ENCODE data around the gene SDF4.

The SDF4 gene

GRCh38 chr1:1242461-1243265 is 10.9 kb upstream of the SDF4 start:
- no peak for DNase-seq (ENCODE audit: low spot score)

GRCh38 chr1:1241588-1242219 is 9.9 kb upstream of the SDF4 start:
- DNase-seq (ENCODE audit: low spot score): no peak

- DNase-seq (ENCODE audit: low spot score): no peak
Measured at GRCh38 chr1:1240822-1241587, 9.2 kb upstream of the SDF4 start.

- DNase-seq (ENCODE audit: low spot score): no peak
Measured at GRCh38 chr1:1240348-1240732, 8.5 kb upstream of the SDF4 start.

GRCh38 chr1:1239614-1240347 is 8.0 kb upstream of the SDF4 start:
- DNase-seq (ENCODE audit: low spot score): no peak

GRCh38 chr1:1239227-1239613 is 7.4 kb upstream of the SDF4 start:
- no peak for DNase-seq (ENCODE audit: low spot score)

- no peak for DNase-seq (ENCODE audit: low spot score)
Measured at GRCh38 chr1:1238702-1239178, 6.9 kb upstream of the SDF4 start.

- DNase-seq (ENCODE audit: low spot score): no peak
Measured at GRCh38 chr1:1237874-1238701, 6.3 kb upstream of the SDF4 start.

- DNase-seq (ENCODE audit: low spot score): no peak
Measured at GRCh38 chr1:1236945-1237873, 5.4 kb upstream of the SDF4 start.

GRCh38 chr1:1236176-1236763 is 4.5 kb upstream of the SDF4 start:
- DNase-seq (ENCODE audit: low spot score): no peak

GRCh38 chr1:1235016-1235744 is 3.4 kb upstream of the SDF4 start:
- DNase-seq (ENCODE audit: low spot score): no peak

GRCh38 chr1:1234180-1234808 is 2.5 kb upstream of the SDF4 start:
- no peak for DNase-seq (ENCODE audit: low spot score)

- DNase-seq (ENCODE audit: low spot score): no peak
Measured at GRCh38 chr1:1233567-1233892, 1.7 kb upstream of the SDF4 start.

- DNase-seq (ENCODE audit: low spot score): no peak
Measured at GRCh38 chr1:1232796-1233566, 1.2 kb upstream of the SDF4 start.

- no peak for DNase-seq (ENCODE audit: low spot score)
Measured at GRCh38 chr1:1232208-1232795, 501 bp upstream of the SDF4 start, which contains the start of gene B3GALT6. Gene B3GALT6, plus strand, starts transcription at chr1:1232237. Its CDS starts 42 bp downstream, at chr1:1232279.

- DNase-seq (ENCODE audit: low spot score): no peak
Measured at GRCh38 chr1:1230656-1231399, 973 bp downstream of the SDF4 start.

GRCh38 chr1:1229770-1230169 is 2.0 kb downstream of the SDF4 start:
- no peak for DNase-seq (ENCODE audit: low spot score)
